HepG2 (cell line): Measurements from ENCODE around the gene COQ10B. TPM values are rescaled to one million over a fixed set of nuclear protein-coding genes. Genes with fewer than 3 reads are reported as not detected.

Source experiments
- ARID3A ChIP-seq: IDR thresholded peaks from 2 replicates; pipeline ENCODE4 v1.6.1; 2012; ENCODE audit warnings: low read depth, low read length, improper control_type of control experiment
- BORCS8-MEF2B ChIP-seq: sonication (generic); formaldehyde crosslinking; IDR thresholded peaks from 2 replicates; pipeline ENCODE4 v1.8.0; 2022; ENCODE audit warnings: mild to moderate bottlenecking, missing genetic modification reagents
- ETS1 ChIP-seq: sonication (generic); formaldehyde crosslinking; IDR thresholded peaks from 2 replicates; pipeline ENCODE4 v1.4.0; 2020; ENCODE audit warnings: missing genetic modification reagents
- HNF1A ChIP-seq, 2 experiments: sonication (generic) in 1 of 2; formaldehyde crosslinking in 1 of 2; IDR thresholded peaks; 2 replicates each; pipeline versions ENCODE4 v1.4.0 to v1.6.1; 2016 to 2020; ENCODE audit warnings: borderline replicate concordance in 1 of 2, low read depth in 1 of 2, mild to moderate bottlenecking in 1 of 2, missing genetic modification reagents in 1 of 2
- PAF1 ChIP-seq: IDR thresholded peaks from 2 replicates; pipeline ENCODE4 v1.6.1; 2016; ENCODE audit warnings: missing genetic modification reagents, missing compliant biosample characterization
- PRDM4 ChIP-seq: sonication (generic); formaldehyde crosslinking; IDR thresholded peaks from 2 replicates; pipeline ENCODE4 v1.9.0; 2021; ENCODE audit warnings: missing genetic modification reagents, borderline replicate concordance
- RORA ChIP-seq: sonication (generic); formaldehyde crosslinking; IDR thresholded peaks from 2 replicates; pipeline ENCODE4 v1.5.0; 2020; ENCODE audit warnings: mild to moderate bottlenecking, missing genetic modification reagents, moderate library complexity
- THAP9 ChIP-seq: sonication (generic); formaldehyde crosslinking; IDR thresholded peaks from 2 replicates; pipeline ENCODE4; 2020; ENCODE audit warnings: missing genetic modification reagents, mild to moderate bottlenecking, borderline replicate concordance
- ZNF121 ChIP-seq: sonication (generic); formaldehyde crosslinking; IDR thresholded peaks from 2 replicates; pipeline ENCODE4 v1.5.0; 2020; ENCODE audit warnings: mild to moderate bottlenecking, missing genetic modification reagents
- ZNF18 ChIP-seq: sonication (generic); formaldehyde crosslinking; IDR thresholded peaks from 2 replicates; pipeline ENCODE4 v1.8.0; 2022; ENCODE audit warnings: mild to moderate bottlenecking, missing genetic modification reagents; ENCODE audit not compliant: insufficient replicate concordance
- ZNF44 ChIP-seq: sonication (generic); formaldehyde crosslinking; IDR thresholded peaks from 2 replicates; pipeline ENCODE4 v1.5.1; 2020; ENCODE audit warnings: mild to moderate bottlenecking, missing genetic modification reagents
- polyA plus RNA-seq, 8 experiments: library from polyadenylated mRNA; depleted of rRNA in 3 of 8; stranded (reverse) in 7 of 8; unstranded in 1 of 8; fragments of >200 nt; fragmentation: Illumina TruSeq in 4 of 8; extraction: Trizol in 4 of 8; gene quantifications; 2 replicates each; pipeline versions ENCODE4 v1.2.1 to v1.2.3, GENCODE V29; 2011 to 2016; ENCODE audit warnings: low read depth in 4 of 8, missing spikeins in 1 of 8, mixed read lengths in 1 of 8; ENCODE audit not compliant: insufficient read depth in 1 of 8
- total RNA-seq, 5 experiments: library from RNA; depleted of rRNA; stranded (reverse); fragments of >200 nt; fragmentation: Illumina TruSeq; extraction: Trizol; gene quantifications; 2 replicates each; pipeline ENCODE4 v1.2.3, GENCODE V29; 2016; ENCODE audit warnings: low read depth in 1 of 5

The COQ10B gene
- total and polyA plus RNA-seq, 2 of the 13 experiments (the other 11 are each of a cell fraction or from before 2014, with no cell fraction given): 4.6 to 34.9 TPM

GRCh38 chr2:197499594-197500502 is 46.5 kb downstream of the COQ10B start, which contains the start of the genes HSPD1 and HSPE1 (continued):
- TF ChIP-seq PAF1 (CRISPR knock-in tag) (no peak), HNF1A (IDR thresholded peaks at IDR 0.05; ENCODE audit: low read depth) (peak; percentile 74; the same call in 1 of the 2 replicates), HNF1A (CRISPR knock-in tag; IDR thresholded peaks at IDR 0.05; ENCODE audit: borderline replicate concordance) (peak; percentile 91), THAP9 (CRISPR knock-in tag) (peak; percentile 94), ZNF121 (CRISPR knock-in tag) (0 out of 2 replicates have a peak, but pooled peaks have one; percentile 59), ZNF18 (CRISPR knock-in tag) (peak; percentile 98), BORCS8-MEF2B (CRISPR knock-in tag) (peak; percentile 99), ETS1 (CRISPR knock-in tag) (no peak; the same call in 1 of the 2 replicates), PRDM4 (CRISPR knock-in tag) (no peak), ARID3A (no peak), ZNF44 (CRISPR knock-in tag) (peak; percentile 86; the same call in 1 of the 2 replicates), RORA (CRISPR knock-in tag) (peak; percentile 87; the same call in 1 of the 2 replicates)
